HEK293 (cell line): Measurements from ENCODE around the gene CHRNA9.

Experiments used
- CTCF ChIP-seq: fragments of 450-650 bp; formaldehyde crosslinking; IDR thresholded peaks from 2 replicates; pipeline ENCODE4 v1.5.1; 2016; ENCODE audit warnings: missing biosample characterization, missing genetic modification characterization
- MZF1 ChIP-seq: fragments of 450-650 bp; formaldehyde crosslinking; IDR thresholded peaks from 2 replicates; pipeline ENCODE4 v1.5.1; 2017; ENCODE audit warnings: missing biosample characterization, missing genetic modification characterization, borderline replicate concordance
- REST ChIP-seq: fragments of 450-650 bp; formaldehyde crosslinking; IDR thresholded peaks from 2 replicates; pipeline ENCODE4 v1.5.1; 2016; ENCODE audit warnings: missing biosample characterization, missing genetic modification characterization
- ZBTB26 ChIP-seq: fragments of 450-650 bp; formaldehyde crosslinking; optimal IDR thresholded peaks from 2 replicates; pipeline ENCODE3; 2016; ENCODE audit warnings: missing biosample characterization, mild to moderate bottlenecking, missing genetic modification characterization
- ZNF19 ChIP-seq: fragments of 450-650 bp; formaldehyde crosslinking; IDR thresholded peaks from 2 replicates; pipeline ENCODE4; 2016; ENCODE audit warnings: missing biosample characterization, missing genetic modification characterization, low read depth
- ZNF24 ChIP-seq: fragments of 450-650 bp; formaldehyde crosslinking; IDR thresholded peaks from 2 replicates; pipeline ENCODE4 v1.5.1; 2016; ENCODE audit warnings: missing biosample characterization, missing genetic modification characterization
- ZNF311 ChIP-seq: fragments of 450-650 bp; formaldehyde crosslinking; IDR thresholded peaks from 2 replicates; pipeline ENCODE4 v1.5.1; 2017; ENCODE audit warnings: missing biosample characterization, missing genetic modification characterization, borderline replicate concordance
- ZNF544 ChIP-seq: fragments of 450-650 bp; formaldehyde crosslinking; IDR thresholded peaks from 2 replicates; pipeline ENCODE4 v1.5.0; 2017; ENCODE audit warnings: missing biosample characterization, missing genetic modification characterization
- ZSCAN30 ChIP-seq: fragments of 450-650 bp; IDR thresholded peaks from 2 replicates; pipeline ENCODE4 v1.5.1; 2018; ENCODE audit warnings: missing biosample characterization, mild to moderate bottlenecking, missing genetic modification characterization, moderate library complexity

- no peak for TF ChIP-seq REST (tag by site-specific recombination)
- TF ChIP-seq CTCF (tag by site-specific recombination) = no peak
- TF ChIP-seq ZBTB26 (tag by site-specific recombination) = no peak
- no peak for TF ChIP-seq MZF1 (tag by site-specific recombination)
- no peak for TF ChIP-seq ZNF311 (tag by site-specific recombination)
- TF ChIP-seq ZNF544 (tag by site-specific recombination) = no peak
- no peak for TF ChIP-seq ZNF24 (tag by site-specific recombination)
- no peak for TF ChIP-seq ZSCAN30 (tag by site-specific recombination)
- TF ChIP-seq ZNF19 (tag by site-specific recombination) = no peak
Observed at GRCh38 chr4:40349561-40350198, 14.5 kb downstream of the CHRNA9 start.
